Amniotic stem cell (primary cell): ENCODE results near the gene ATG5.

Experiments used
- DNase-seq: peaks from one replicate; lab custom pipeline; 2025; lab: John Stamatoyannopoulos, UW

Gene ATG5

DNA sequence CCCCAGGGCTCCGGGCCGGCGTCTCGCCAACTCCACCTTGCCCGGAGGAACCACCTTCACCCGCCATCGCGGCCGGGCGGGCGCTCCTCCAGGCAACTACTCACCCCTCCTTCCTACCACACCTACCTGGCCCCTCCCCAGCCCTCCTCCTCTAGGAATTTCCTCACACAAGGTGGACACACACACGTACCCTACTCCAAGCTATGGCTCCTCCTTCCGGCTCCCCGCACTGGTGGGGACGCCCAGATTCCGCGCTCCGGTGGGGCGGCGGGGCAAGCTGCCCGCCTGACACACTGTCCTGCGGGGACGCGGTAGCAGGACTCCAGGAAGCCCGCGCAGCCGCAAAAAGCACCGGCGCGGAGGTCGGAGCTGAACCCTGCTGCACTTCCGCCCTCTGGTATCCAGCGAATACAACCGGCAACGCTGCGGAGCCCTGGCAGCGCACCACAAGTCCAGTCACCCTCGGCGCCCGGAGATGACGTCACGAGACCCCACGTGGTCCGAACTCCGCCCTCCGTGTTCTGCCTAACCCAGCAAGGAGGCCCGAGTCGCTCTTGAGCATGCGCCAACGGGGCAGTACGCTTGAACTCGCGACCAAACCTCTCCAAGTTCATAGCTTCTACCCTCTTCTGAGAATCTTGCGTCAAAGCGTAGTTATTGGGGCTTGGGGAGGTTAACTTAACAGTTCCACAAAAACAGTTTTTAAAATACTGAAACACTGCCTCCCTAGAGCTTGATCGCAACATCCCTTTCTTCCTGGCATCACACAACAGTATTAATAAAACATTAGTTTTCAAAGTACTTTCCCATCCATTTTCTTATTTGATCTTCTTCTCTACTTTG, at the start of gene ATG5:
Gene ATG5 (minus strand): TSS at position 425 of the 843 bp plus-strand sequence. CDS start 9,552 bp downstream, outside the sequence.
- peak; percentile 95 for DNase-seq

DNA sequence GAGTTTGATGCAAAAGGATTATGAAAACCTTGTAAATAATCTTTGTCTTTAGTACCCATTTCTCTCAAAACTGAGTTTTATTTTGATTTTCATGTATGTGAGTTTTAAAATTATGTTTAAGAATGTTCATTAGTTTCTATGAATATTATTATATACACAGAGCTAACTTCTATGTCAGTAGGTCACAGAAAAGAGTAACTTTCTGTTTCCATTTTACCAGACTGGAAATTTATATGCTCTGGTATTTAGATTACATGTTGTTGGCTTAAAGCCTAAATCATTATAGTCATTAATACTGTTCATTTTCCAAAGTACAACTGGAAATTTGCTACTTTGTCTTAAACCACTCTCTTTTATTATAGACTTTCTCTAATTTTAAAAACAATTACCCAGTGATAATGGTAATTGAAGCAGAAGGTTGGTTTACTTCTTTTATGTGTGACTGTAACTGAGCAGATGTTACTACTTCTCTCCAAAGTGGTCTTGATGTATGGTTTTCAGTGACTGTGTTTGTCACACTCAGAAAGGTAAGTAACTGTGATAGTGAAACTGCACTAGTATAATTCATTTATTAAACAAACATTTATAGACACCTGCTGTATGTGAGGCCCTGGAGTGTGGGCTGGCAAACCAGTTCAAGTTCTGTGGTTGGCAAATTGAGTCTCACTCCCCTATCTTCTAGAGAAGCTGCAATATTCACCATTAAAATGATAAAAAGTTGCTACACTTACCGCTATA, 48.1 kb upstream of the ATG5 start:
- no peak for DNase-seq

DNA sequence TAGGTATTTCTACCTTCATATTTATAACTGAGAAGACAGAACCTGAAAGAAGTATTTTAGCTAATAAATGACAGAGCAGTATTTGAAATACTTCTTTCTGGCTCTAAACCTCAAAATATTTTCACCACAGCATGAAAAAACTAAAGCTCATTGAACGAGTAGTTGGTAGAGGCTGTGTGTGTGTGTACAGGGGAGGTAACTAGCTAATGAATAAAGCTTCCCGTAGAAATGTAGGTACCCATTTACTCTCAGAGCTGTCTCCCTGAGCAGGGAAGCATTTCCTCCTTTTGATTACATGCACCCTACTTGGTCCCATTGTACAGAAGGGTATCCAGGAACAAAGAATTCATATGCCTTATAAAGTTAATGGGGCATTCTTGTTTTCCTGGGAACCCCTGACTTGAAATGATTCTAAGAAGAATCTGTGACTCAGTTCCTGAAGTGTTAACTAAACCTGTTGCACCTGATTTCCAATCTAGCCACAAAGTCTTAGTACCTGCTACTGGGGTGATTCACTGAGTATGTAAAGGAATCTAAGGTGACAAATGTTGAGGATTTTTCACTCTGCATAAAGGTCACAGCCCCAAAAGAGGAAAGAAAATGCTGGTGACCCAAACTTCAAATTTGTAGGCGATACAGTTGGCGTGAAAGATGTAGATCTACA, 47.4 kb upstream of the ATG5 start:
- DNase-seq = no peak

DNA sequence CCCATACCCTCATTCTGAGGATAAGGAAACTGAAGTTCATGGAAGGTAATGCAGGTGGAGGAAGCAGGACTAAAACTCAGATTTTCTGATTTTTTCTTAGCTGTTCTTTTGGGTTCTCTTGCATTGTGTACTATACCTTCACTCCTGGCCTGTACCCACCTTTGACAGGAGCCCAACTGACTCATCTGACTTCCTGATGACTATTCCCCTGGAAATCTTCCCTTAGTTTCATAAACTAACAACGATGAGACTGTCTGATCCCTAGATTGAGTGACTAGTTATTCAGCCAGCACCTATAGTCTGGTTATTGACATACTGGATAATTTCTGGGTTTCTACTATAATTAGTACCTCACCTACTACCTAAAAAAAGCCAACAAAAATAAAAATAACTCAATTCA, 45.1 kb upstream of the ATG5 start:
- no peak for DNase-seq

- DNase-seq = no peak
Observed at GRCh38 chr6:106369739-106370138, 44.2 kb upstream of the ATG5 start.

DNA sequence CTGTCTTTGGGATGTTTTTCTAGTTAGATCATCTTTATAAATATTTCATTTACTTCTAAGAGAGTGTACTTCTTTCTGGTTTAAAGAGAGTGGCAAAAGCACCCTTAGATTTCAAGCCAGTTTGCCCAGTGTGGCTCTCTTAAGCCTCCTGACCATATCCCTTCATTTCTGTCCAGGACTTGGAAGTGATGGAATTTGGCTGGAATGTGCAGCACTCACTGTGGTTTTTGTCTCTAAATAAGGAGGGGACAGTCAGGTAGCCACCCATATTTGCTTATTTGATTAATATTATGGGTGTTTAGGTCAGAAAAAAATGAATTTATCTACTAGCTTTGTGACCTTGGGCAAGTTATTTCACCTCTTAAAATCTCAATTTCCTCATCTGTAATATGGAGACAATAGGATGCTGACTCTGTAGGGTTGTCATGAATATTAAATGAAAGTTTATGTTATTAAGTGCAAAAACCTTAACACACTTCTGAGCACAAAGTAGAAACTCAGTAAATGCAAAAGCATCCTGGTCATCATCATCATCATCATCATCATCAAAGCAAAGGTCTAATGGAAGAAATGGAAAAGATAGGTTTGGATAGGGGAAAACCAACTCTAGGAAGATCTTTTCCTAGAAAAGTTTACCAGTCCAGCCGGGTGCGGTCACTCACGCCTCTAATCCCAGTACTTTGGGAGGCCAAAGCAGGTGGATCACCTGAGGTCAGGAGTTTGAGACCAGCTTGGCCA, 38.0 kb upstream of the ATG5 start:
- no peak for DNase-seq

GRCh38 chr6:106360989-106361430, 35.5 kb upstream of the ATG5 start:
- DNase-seq = no peak

DNA sequence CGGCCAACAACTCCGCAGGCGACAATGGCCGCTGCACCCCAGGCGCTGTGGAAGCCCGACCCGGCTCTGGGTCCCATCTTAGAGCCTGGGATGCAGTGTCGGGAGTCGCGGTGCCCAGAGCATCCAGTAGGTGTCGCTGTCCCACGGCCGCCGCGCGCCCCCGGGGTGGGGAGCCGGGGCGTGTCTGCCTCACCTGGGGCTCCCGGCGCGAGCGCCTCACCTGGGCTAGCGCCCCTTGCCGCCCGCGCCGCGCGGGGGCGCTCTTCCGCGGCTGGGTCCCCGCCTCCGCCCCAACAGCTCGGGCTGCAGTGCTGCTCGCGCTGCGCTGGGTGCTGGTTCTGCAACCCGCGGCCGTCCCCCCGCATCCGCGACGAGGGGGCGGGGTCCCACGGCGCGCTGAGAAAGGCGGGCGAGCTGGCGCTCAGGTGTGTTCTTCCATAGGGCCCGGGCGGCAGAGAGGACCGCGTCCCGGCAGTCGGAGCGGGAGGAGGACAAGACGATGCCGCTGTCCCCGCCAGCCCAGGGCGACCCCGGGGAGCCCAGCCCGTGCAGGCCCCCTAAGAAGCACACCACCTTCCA, 34.9 kb upstream of the ATG5 start, which contains the start of gene CRYBG1:
Gene CRYBG1 (plus strand): TSS at position 308 of the 579 bp plus-strand sequence. CDS start 192 bp downstream, at position 500.
- DNase-seq = no peak

DNA sequence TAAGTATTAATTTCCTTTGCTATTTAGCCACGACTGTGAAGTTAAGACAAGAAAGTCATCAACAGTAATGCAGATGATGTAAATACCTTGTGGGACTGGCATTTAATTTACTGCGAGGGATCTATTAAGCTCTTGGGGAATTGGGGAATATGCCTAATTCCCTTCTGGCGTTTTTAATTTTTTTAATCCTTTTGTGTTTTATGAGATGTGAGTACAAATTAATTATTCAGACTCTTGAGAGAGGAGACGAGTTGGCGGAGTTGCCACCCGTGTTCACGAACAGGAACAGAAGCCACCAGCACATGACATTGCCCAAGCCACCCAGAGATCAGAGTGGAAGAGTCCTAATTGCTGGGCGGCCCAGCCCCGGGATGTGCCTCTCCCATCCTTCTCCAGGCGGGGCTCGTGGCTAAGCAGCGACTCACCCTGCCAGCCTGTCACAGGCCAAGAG, 34.4 kb upstream of the ATG5 start:
- DNase-seq = no peak

- no peak for DNase-seq
Observed at GRCh38 chr6:106356378-106356777, 30.8 kb upstream of the ATG5 start.

GRCh38 chr6:106347219-106347618, 21.7 kb upstream of the ATG5 start:
- no peak for DNase-seq

GRCh38 chr6:106339334-106340029, 13.9 kb upstream of the ATG5 start:
- DNase-seq = peak; percentile 67

DNA sequence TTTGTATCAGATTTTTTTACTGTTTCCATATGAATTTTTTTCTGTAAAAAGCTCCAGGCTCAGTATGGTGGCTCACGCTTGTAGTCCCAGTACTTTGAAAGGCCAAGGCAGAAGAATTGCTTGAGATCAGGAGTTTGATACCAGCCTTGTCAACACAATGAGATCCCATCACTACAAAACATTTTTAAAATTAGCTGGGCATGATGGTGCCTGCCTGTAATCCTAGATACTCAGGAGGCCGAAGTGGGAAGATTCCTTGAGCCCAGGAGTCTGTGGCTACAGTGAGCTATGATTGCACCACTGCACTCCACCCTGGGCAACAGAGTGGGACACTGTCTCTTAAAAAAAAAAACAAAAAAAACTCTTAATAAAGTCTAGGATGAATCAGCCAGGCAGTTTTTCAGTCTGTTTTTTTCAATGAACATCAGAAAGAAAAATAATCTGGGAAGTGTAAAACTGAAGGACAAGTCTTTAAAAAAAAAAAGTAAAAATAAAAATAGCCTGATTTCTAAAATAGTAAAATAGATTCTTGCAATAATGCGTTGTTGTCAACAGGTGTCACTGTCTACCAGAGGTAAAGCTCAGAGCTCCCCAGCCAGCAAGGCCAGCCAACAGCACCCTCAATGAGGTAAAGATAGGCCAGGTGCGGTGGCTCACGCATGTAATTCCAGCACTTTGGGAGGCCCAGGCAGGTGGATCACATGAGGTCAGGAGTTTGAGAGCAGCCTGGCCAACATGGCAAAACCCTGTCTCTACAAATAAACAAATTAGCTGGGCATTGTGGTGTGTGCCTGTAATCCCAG, 9.3 kb upstream of the ATG5 start:
- peak; percentile 22 for DNase-seq

- DNase-seq = no peak
Observed at GRCh38 chr6:106324726-106325335, 729 bp downstream of the ATG5 start.

DNA sequence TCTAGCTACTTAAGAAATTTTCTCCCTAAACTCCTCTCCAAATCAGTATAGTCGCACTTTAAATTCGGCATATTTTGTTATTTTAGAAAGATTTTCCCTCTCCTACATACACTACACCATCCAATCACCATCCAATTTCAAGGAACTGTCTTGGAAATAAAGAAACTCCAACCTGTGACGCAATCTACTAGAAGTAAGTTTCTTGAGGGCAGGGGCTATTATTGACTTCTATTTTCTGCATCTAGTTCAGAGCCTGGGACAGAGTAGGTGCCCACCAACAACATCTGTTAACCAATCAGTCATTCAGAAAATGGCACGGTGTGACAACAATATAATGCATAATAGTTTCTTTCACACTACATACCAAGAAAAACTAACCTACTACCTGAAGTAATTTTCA, 3.6 kb downstream of the ATG5 start:
- DNase-seq = no peak

- DNase-seq = no peak
Observed at GRCh38 chr6:106318851-106319250, 6.7 kb downstream of the ATG5 start.

- DNase-seq = no peak
Observed at GRCh38 chr6:106318061-106318460, 7.5 kb downstream of the ATG5 start.

DNA sequence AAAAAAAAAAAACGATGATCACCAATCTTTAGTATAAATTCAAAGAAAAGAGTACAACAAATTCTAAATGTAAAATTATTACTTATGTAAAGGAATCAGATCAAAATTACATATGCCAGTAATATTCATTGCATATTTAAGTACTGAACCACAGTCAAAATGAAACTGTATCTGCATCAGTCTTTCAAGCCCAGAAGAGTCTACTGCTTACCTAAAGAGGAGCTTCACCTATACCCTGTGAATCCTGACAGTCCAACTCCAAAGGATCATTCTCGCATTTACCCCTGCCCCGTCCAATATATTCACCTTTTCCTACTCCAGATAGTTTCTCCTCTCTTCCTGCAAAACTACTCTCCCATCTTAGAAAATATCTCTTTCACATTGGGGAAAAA, 9.2 kb downstream of the ATG5 start:
- no peak for DNase-seq

DNA sequence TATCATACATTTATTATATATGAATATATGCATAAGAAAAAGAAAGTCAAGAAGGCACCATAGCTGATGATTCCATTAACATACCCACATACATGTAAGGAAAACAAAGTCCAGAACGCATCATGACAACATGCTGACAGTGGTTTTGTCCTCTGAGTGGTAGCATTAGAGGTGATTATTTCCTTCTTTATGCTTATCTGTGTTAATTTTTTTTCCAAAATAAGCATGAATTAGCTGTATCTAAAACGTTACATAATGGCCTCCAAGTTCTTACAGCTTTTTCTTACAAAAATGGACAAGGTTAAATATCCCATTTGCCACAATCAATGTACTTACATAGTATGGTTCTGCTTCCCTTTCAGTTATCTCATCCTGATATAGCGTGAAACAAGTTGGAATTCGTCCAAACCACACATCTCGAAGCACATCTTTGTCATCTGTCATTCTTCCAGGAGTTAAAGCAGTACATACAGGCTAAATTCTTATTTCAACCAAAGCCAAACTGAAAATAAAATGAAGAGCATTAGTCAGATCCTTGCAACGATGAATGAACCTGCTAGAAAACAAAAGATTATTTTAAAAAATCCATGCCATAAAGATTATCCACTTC, 9.7 kb downstream of the ATG5 start:
- no peak for DNase-seq
